Muscle of leg (tissue), 11 donors: ENCODE results near the gene ZNF330. TPM values are rescaled to one million over a fixed set of nuclear protein-coding genes. Genes with fewer than 3 reads are reported as not detected.

Source experiments
- DNase-seq: peaks from one replicate; pipeline ENCODE4 v3.0.0; 2013
- H3K27ac ChIP-seq: one replicate; pipeline ENCODE4 v1.5.1; 2013; ENCODE audit warnings: mild to moderate bottlenecking, low read length, control low read depth
- H3K27me3 ChIP-seq: one replicate; pipeline ENCODE4 v1.6.1; 2013; ENCODE audit warnings: low read length; ENCODE audit not compliant: control insufficient read depth, insufficient read depth
- H3K36me3 ChIP-seq: one replicate; pipeline ENCODE4 v1.6.1; 2013; ENCODE audit warnings: low read length; ENCODE audit not compliant: control insufficient read depth, insufficient read depth
- H3K4me1 ChIP-seq: one replicate; pipeline ENCODE4 v1.6.1; 2013; ENCODE audit warnings: low read length; ENCODE audit not compliant: control insufficient read depth, insufficient read depth
- H3K4me3 ChIP-seq: one replicate; pipeline ENCODE4 v1.5.1; 2013; ENCODE audit warnings: low read length, control low read depth
- H3K9me3 ChIP-seq: replicated peaks from 2 replicates; pipeline ENCODE4 v1.6.1; 2013; ENCODE audit warnings: low read depth, low read length; ENCODE audit not compliant: control insufficient read depth
- WGBS: methylation state at CpG from one replicate; pipeline ENCODE4 v1.1.5; 2013; ENCODE audit warnings: missing lambda C conversion rate; ENCODE audit not compliant: insufficient coverage; 5-methylcytosine and 5-hydroxymethylcytosine counted together
- polyA plus RNA-seq, 8 donors: library from polyadenylated mRNA; unstranded; fragments of 120-200 nt; gene quantifications; one replicate each; pipeline versions ENCODE4 v1.2.1 to v1.2.3, GENCODE V29; 2013; ENCODE audit warnings: inconsistent platforms in 1 of 8, low replicate concordance in 1 of 8; ENCODE audit not compliant: insufficient read length in 8 of 8, insufficient read depth in 1 of 8
- total RNA-seq: library from RNA; stranded (reverse); fragments of 120-200 nt; gene quantifications from one replicate; pipeline ENCODE4 v1.2.4, GENCODE V29; 2013

ZNF330 gene
- total and polyA plus RNA-seq, 9 donors: 29.6 to 40.2 (median 35.2) TPM

DNA sequence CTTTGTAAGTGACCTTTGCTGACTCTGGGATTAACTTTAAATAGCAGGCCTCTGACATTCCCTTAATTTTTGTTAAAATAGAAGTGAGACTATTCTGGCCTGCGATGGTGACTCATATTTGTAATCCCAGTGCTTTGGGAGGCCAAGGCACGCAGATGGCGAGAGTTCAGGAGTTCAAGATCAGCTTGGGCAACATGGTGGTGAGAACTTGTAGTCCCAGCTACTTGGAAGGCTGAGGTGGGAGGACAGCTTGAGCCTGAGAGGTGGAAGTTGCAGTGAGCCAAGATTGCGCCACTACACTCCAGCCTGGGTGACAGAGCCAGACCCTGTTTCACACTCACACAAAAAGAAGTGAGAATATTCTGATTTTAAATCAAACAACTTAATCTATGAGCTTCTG is 27.3 kb downstream of the ZNF330 start:
- Histone ChIP-seq H3K27ac (no peak overlapping the region), H3K9me3 (no peaks in the 10 kb centered on the region), H3K27me3 (no peaks in the 10 kb centered on the region), H3K4me3 (no peak overlapping the region), H3K36me3 (no peaks in the 10 kb centered on the region), H3K4me1 (no peaks in the 10 kb centered on the region)
- DNase-seq: no peak
- WGBS: 74% methylated on average over 3 of the region's 4 CpGs

DNA sequence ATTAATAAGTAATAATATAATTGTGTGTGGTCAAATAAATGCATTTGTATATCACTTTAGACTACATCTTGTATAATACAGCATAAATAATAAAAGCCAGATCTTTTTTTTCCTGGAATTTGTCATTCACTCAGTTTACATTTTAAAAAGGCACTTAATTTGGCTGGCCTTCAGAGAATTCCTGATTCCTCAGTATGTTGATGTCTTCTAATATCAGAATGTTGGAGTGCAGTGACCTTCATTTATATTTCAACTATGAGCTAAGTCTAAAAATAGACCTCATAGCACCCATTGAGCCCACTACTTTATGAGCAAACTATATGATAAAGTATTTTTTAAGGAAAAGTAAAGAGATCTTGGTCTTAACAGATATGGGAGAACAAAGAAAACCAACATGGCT is 27.8 kb downstream of the ZNF330 start:
- Histone ChIP-seq H3K4me1 (no peaks in the 10 kb centered on the region), H3K36me3 (no peaks in the 10 kb centered on the region), H3K9me3 (no peaks in the 10 kb centered on the region), H3K27ac (no peak overlapping the region), H3K27me3 (no peaks in the 10 kb centered on the region), H3K4me3 (no peak overlapping the region)
- no peak for DNase-seq

DNA sequence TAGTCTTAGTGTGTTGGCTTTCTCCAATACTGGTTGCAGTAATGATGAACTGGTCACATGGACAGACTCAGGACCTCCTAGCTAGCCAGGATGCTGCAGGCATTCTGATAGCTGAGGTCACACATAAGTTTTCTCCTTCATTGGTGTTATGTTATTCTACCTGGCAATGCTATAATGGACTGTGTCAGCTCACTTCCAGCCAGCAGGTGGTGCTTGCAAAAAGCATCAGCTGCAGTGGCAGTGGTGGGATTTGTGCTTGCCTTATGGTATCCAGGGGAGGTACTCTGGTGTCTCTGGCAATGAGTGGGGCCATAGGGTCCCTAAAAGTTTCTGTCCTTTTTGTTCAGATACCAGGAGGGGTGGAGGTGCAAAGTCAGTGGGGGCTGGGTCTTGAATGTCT is 33.6 kb downstream of the ZNF330 start:
- Histone ChIP-seq H3K4me3 (no peak overlapping the region), H3K36me3 (no peaks in the 10 kb centered on the region), H3K27me3 (no peaks in the 10 kb centered on the region), H3K27ac (no peak overlapping the region), H3K9me3 (no peaks in the 10 kb centered on the region), H3K4me1 (peaks cover 3% of the 10 kb centered on the region)
- DNase-seq: no peak

DNA sequence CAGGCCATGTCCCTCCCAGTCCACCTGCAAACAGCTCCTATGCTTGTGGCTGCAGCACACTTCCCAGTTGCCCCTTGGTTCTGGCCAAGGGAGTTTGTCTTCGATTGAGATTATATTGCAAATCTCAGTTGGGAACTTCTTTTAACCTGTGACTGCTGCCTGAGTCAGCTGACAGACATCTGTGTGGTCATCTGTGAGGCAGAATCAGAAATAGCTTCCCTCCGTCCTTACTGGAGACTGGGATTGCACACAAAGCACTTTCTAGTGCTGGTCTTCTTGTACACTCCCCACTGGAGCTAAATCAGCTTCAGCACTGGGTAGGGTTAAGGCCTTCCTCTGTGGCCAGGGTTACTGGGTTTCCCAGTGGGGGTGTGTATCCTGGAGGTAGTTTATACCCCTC is 34.3 kb downstream of the ZNF330 start:
- H3K36me3 ChIP-seq: no peaks in the 10 kb centered on the region
- H3K4me3 ChIP-seq: no peak overlapping the region
- H3K27me3 ChIP-seq: no peaks in the 10 kb centered on the region
- H3K4me1 ChIP-seq: peaks cover 3% of the 10 kb centered on the region
- WGBS: 60% methylated on average over 1 of the region's 2 CpGs
- no peaks in the 10 kb centered on the region for H3K9me3 ChIP-seq
- H3K27ac ChIP-seq: no peak overlapping the region
- no peak for DNase-seq

DNA sequence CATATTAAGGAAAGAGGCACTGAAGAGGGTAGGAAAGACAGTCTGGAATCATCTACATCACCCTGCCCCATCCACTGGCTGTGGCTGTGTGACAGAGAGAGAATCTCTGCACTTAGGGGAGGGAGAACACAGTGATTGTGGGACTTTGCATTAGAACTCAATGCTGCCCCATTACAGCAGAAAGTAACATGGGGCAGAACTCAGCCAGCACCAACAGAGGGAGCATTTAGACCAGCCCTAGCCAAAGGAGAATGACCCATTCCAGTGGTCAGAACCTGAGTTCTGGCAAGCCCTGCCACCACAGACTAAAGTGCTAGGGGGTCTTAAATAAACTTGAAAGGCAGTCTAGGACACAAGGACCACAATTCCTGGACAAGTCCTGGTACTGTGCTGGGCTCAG is 37.9 kb downstream of the ZNF330 start:
- H3K4me3 ChIP-seq: no peak overlapping the region
- H3K27me3 ChIP-seq: no peaks in the 10 kb centered on the region
- no peaks in the 10 kb centered on the region for H3K9me3 ChIP-seq
- peaks cover 3% of the 10 kb centered on the region for H3K4me1 ChIP-seq
- no peak for DNase-seq
- no peaks in the 10 kb centered on the region for H3K36me3 ChIP-seq
- H3K27ac ChIP-seq: no peak overlapping the region

DNA sequence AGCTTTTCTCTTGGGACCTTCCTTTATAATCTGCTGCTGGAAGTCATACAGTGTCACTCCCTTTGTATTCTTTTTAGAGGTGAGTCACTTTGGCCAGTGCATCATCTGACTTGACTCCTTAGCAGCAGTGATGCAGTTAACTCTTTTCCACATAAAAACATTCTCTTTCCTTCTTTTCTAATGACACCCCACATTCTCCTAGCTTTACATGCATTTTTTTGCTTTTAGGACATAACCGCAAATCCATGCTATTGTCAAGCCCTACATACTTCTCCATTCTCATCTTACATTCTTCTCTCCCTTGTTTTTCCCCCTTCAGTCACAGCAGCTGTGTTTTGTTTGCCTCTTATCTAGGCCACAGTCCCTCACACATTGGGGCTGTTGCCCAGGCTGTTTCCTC is 55.1 kb downstream of the ZNF330 start:
- Histone ChIP-seq H3K27me3 (no peaks in the 10 kb centered on the region), H3K4me3 (no peak overlapping the region), H3K27ac (no peak overlapping the region), H3K9me3 (no peaks in the 10 kb centered on the region), H3K4me1 (no peaks in the 10 kb centered on the region), H3K36me3 (no peaks in the 10 kb centered on the region)
- no peak for DNase-seq
- WGBS: 24% methylated on average over 1 of the region's 1 CpG

DNA sequence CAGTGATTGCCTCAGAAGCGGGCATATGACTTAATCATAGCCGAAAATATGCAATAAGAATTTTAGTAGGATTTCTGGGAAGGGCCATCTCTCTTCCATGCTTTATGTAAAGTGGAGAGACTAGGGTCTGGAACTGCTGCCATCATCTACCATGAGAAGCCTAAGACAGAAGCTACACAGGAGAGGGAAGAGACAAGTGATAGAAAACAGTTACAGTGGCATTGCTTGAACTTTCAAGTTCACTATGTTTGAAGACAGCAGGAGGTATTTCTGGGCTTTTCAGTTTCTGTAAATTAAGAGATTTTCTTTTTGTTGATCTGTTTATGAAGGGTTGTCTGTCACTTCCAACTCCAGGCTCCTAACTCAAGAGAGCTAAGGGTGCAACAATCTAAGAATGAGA is 62.5 kb downstream of the ZNF330 start:
- no peak overlapping the region for H3K4me3 ChIP-seq
- no peaks in the 10 kb centered on the region for H3K36me3 ChIP-seq

DNA sequence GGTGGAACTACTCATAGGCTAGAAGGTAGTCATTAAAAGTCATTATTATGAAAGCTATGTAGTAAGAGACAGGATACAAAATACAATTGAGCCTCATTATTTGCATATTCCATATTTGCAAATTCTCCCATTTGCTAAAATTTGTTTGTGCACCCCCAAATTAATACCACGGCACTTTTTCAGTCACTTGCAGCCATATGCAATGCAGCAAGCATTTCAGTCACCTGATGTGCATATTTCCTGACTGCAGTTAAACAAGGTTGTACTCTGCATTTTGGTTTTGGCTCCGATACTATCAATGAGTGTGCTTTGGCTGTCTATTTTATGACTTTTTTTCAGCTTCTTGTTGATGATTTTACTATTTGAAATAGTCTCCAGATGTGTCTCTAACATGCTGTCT is 62.9 kb downstream of the ZNF330 start:
- Histone ChIP-seq H3K27ac (no peak overlapping the region), H3K27me3 (no peaks in the 10 kb centered on the region), H3K9me3 (no peaks in the 10 kb centered on the region), H3K4me3 (no peak overlapping the region), H3K36me3 (no peaks in the 10 kb centered on the region), H3K4me1 (no peaks in the 10 kb centered on the region)
- DNase-seq: no peak
- WGBS: 70% methylated on average over 1 of the region's 2 CpGs

More for the DNA sequence above, 62.5 kb downstream of the ZNF330 start:
- WGBS: no CpG with 5 or more reads among the region's 2 CpGs
- no peak overlapping the region for H3K27ac ChIP-seq
- H3K9me3 ChIP-seq: no peaks in the 10 kb centered on the region
- DNase-seq: no peak
- no peaks in the 10 kb centered on the region for H3K27me3 ChIP-seq
- H3K4me1 ChIP-seq: no peaks in the 10 kb centered on the region

Other genes with a start within 250 kb of the ZNF330 start
- gene RNF150, start 87.4 kb upstream of the ZNF330 start, total RNA-seq: 37.6 TPM
- 10 to 100 TPM; 21.0 to 44.6 (median 33.4) TPM for gene RNF150, start 87.4 kb upstream of the ZNF330 start, polyA plus RNA-seq